CD4-positive, alpha-beta T cell treated with Interleukin-4 for 1 hour (primary cell): ENCODE results near the gene PLXNB2.
"Not testable (repeated sequence)": the region's sequence is repeated elsewhere in the genome, so short reads cannot be mapped to it uniquely, and the experiment has no call there.

Source experiments
- DNase-seq, 2 donors: peaks; one replicate each; pipeline ENCODE4 v3.0.0-alpha.2; 2020 to 2022

PLXNB2 gene

GRCh38 chr22:50306753-50307749, at the start of gene PLXNB2:
PLXNB2 (minus strand) TSS chr22:50307646; CDS start chr22:50290584, 17,062 bp downstream.
- DNase-seq: peak; percentile 36 to 58

DNA sequence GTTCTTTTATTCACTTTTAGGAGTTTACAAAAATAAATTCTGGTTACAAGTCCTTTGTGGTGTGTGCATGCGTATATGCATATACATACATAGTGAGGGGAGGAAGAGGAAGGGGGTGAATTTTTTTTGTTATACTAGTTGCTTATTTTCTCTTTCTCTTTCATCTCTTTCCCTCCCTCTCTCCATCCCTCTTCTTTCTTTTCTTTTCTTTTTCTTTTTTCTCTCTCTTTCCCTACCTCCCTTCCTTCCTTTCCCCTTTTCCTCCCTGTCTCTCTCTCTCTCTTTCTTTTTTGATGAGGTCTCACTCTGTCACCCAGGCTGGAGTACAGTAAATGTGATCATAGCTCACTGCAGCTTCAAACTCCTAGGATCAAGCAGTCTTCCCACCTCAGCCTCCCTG, 49.8 kb upstream of the PLXNB2 start:
- no peak for DNase-seq

- no peak for DNase-seq
Measured at GRCh38 chr22:50356186-50356585, 48.7 kb upstream of the PLXNB2 start.

GRCh38 chr22:50348058-50348457, 40.6 kb upstream of the PLXNB2 start:
- DNase-seq: no peak

DNA sequence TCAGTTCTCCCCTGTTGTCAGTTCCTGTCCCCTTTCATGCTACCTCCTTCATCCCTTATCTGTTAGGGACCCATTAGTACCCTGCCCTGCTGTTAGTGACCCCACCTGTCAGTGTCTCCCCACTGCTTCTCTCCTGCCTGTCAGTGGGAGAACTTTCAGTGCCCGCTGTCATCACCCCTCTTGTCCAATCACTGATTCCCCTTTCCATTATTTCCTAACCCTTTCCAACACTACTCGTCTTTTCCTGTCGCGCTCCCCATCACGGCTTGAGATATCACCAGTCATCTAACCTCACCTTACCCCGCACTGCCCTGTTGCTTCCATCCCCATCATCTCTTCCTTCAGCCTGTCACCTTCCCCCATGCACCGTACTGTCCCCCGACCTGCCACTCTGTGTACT, 39.7 kb upstream of the PLXNB2 start:
- no peak for DNase-seq

DNA sequence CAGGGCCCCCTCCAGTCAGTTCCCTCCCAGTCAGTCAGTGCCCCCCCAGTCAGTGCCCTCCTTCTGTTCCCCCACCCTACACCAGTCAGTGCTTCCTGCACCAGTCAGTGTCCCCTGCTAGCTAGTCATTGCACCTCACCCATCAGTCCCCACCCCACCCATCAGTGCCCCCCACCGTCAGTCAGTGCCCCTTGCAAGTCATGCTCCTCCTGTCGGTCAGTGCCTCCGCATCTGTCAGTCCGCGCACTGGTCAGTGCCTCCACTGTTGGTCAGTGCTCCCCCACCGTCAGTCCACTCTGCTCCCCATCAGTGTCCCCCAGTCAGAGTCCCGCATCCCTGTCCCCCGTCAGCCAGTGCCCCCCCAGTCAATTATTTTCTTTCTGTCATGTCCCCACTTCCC, 39.0 kb upstream of the PLXNB2 start:
- no peak for DNase-seq

DNA sequence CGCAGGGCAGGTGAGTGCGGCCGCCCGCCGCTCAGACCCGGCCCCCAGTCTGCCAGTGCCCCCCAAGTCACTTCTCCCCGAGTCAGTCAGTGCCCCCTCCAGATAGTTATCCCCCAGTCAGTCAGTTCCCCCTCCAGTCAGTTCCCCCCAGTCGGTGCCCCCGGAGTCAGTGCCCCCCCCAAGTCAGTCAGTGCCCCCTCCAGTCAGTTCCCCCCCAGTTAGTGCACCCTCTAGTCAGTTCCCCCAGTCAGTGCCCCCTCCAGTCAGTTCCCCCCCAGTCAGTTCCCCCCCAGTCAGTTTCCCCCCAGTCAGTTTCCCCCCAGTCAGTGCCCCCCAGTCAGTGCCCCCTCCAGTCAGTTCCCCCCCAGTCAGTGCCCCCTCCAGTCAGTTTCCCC, 36.1 kb upstream of the PLXNB2 start:
- no peak for DNase-seq

DNA sequence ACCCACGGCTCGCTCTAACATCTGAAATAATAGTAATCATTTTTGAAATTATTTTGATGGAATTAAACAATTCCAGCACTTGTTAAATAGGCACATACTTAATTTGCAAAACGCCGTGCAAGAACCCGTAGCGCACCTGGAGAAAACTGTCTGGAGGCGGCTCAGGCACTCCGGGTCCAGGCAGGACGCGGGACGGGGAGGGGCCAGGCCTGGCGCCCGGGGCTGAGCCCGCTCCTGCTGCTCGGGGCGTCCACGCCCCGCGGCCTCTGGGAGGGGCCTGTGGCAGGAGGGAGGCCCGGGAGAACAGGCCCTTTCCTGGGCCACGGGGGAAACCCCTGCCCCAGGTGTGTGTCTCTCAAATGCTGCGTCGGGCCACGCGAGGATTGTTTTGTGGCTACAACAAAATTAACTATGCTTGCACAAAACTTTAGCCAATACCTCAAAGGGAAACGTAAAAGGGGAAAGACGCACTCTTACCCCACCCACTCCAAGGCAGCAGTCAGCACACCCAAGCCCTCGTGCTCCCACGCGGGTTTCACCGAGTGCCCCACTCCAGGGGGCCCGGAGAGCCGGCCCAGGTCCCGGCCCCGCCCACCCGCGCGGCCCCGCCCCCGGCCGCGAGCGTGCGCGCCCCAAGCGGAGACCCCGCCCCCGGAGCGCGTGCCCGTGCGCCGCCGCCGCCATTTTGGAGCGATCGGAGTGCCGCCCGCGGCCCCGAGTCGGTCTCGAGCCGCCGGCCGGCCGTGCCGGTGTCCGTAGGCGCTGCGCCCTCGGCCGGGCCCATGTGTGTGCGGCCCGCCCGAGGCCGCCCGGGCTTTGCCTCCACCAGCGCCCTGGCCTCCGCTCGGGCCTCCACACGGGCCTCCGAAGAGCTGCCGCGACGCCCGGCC, 35.5 kb upstream of the PLXNB2 start, which contains the start of gene PPP6R2:
Gene PPP6R2, plus strand, starts transcription at position 677 of the 890 bp plus-strand sequence. CDS start 50,582 bp downstream, outside the sequence.
- DNase-seq: peak; percentile 84 to 90

DNA sequence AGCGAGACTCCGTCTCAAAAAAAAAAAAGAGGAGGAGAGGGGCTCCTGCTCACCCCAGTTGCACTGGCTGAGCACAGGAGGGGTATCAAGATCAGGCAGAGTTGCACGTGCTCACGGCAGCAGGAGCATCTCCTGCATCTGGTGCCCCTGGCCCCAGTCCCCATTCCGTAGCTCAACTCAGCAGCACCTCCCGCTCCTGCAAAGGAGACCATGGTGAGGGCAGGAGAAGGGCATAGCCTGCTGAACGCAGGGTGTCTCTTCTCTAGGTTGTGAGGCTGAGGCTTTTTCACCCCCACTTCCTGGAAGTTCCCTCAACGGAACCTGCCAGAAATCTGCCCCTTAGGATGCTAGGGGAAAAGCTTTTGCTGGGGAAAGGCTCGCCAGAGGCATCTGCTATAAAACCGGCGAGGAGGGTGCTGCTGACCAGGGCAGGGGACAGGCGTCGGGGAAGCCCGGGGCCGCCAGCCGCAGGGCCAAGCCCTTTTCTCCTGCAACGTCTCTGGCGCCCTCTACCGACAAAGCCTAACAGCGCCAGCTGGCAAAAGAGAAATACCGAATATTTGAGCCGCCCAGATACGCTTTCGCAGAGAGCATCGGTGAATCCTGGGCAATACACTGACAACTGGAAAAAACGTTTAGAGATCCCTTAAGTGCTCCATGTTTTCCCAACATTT, 34.7 kb upstream of the PLXNB2 start:
- DNase-seq: peak; percentile 87 to 89

DNA sequence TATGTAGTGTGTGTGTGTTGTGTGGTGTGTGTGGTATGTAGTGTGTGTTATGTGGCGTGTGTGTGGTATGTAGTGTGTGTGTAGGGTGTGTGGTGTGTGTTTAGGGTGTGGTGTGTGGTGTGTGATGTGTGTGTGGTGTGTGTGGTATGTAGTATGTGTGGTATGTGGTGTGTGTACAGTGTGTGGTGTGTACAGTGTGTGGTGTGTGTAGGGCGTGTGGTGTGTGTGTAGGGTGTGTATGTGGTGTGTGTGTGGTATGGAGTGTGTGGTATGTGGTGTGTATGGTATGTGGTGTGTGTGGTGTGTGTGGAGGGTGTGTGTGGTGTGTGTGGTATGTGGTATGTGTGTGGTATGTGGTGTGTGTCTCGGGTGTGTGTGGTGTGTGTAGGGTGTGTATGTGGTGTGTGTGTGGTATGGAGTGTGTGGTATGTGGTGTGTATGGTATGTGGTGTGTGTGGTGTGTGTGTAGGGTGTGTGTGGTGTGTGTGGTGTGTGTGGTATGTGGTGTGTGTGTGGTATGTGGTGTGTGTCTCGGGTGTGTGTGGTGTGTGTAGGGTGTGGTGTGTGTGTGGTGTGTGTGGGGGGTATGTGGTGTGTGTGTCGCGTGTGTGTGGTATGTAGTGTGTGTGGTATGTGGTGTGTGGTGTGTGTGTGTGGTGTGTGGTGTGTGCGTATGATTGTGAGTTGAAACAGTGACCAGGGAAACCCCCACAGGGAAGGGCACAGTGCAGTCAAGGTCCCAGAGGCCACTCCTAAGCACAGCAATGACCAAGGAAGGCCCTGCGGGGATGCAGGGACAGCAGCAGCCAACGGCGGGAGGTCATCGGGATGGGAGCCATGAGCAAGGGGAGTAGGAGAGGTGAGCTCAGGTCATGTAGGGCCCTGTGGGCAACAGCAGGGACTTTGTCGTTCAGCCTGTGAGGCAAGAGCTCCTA, 32.8 kb upstream of the PLXNB2 start:
- peak; percentile 19 to 46 for DNase-seq

DNA sequence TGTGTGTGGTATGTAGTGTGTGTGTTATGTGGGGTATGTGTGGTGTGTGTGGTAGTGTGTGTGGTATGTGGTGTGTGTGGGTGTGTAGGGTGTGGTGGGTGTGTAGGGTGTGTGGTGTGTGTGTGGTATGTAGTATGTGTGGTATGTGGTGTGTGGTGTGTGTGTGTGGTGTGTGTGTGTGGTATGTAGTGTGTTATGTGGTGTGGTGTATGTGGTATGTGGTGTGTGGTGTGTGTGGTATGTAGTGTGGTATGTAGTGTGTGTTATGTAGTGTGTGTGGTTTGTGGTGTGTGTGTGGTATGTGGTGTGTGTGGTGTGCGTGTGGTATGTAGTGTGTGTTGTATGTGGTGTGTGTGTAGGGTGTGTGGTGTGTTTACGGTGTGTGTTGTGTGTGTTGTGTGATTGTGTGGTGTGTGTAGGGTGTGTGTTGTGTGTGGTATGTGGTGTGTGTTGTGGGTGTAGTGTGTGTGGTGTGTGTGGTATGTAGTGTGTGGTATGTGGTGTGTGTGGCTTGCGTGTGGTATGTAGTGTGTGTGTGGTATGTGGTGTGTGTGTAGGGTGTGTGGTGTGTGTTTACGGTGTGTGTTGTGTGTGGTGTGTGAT, 31.5 kb upstream of the PLXNB2 start:
- DNase-seq: no peak

GRCh38 chr22:50338042-50338573, 30.7 kb upstream of the PLXNB2 start:
- DNase-seq: no peak

- DNase-seq: no peak
Measured at GRCh38 chr22:50337262-50338041, 30.0 kb upstream of the PLXNB2 start.

GRCh38 chr22:50334433-50334832, 27.0 kb upstream of the PLXNB2 start:
- not testable (repeated sequence) for DNase-seq

DNA sequence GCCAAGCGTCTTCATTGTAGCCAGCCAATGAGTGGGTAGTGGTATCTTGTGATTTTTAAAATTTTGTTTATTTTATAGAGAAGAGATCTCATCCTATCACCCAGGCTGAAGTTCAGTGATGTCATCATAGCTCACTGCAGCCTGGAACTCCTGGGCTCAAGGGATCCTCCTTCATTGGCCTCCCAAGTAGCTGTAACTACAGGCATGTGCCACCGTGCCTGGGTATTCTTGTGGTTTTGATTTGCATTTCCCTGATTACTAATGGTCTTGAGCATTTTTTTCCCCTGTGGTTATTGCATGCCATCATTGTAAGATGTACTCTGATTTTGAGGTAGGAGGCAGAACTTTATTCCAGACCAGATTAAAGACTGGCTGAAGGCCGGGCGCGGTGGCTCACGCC, 21.8 kb upstream of the PLXNB2 start:
- no peak for DNase-seq

GRCh38 chr22:50327711-50328019, 20.2 kb upstream of the PLXNB2 start:
- no peak for DNase-seq

GRCh38 chr22:50326956-50327710, 19.7 kb upstream of the PLXNB2 start, which contains the start of gene DENND6B:
DENND6B (minus strand) TSS chr22:50327012; CDS start chr22:50326988, 24 bp downstream.
- DNase-seq: peak; percentile 69

GRCh38 chr22:50326225-50326955, 18.9 kb upstream of the PLXNB2 start:
- DNase-seq: no peak
